Type B pancreatic cell (in vitro differentiated cells): Measurements from ENCODE around the gene FAM161B. TPM values are rescaled to one million over a fixed set of nuclear protein-coding genes. Genes with fewer than 3 reads are reported as not detected.
"Not testable (repeated sequence)": the region's sequence is repeated elsewhere in the genome, so short reads cannot be mapped to it uniquely, and the experiment has no call there.

Source experiments
- DNase-seq: peaks from one replicate; pipeline ENCODE4 v3.0.0; 2021; ENCODE audit warnings: mixed read lengths; ENCODE audit not compliant: unreplicated experiment; ENCODE audit errors: extremely low spot score
- H3K27ac Mint-ChIP-seq: 2 replicates; pipeline ENCODE4 v1.8.0; 2021; ENCODE audit warnings: mild to moderate bottlenecking, mixed read lengths
- H3K27me3 Mint-ChIP-seq: 2 replicates; pipeline ENCODE4 v1.8.0; 2021; ENCODE audit warnings: mixed read lengths
- H3K36me3 Mint-ChIP-seq: 2 replicates; pipeline ENCODE4 v1.8.0; 2021; ENCODE audit warnings: mixed read lengths
- H3K4me1 Mint-ChIP-seq: one replicate; pipeline ENCODE4 v1.8.0; 2021; ENCODE audit warnings: mixed read lengths; ENCODE audit not compliant: unreplicated experiment
- H3K4me3 Mint-ChIP-seq: 2 replicates; pipeline ENCODE4 v1.8.0; 2021; ENCODE audit warnings: mild to moderate bottlenecking, mixed read lengths
- H3K9me3 Mint-ChIP-seq: 2 replicates; pipeline ENCODE4 v1.8.0; 2021; ENCODE audit warnings: mixed read lengths
- total RNA-seq: library from RNA; stranded (reverse); gene quantifications from 2 replicates; pipeline ENCODE4 v1.2.1, GENCODE V29; 2021; ENCODE audit warnings: low replicate concordance
- TF ChIP-seq, protein P1 (sequence below): fragments of 200-600 bp; sonication (generic); conservative IDR thresholded peaks from 2 replicates; pipeline ENCODE4 v1.5.0; 2021; ENCODE audit warnings: antibody characterized with exemption, mild to moderate bottlenecking

The FAM161B gene
- total RNA-seq, 1 donor from 2014 or later, result 5.3 TPM

DNA sequence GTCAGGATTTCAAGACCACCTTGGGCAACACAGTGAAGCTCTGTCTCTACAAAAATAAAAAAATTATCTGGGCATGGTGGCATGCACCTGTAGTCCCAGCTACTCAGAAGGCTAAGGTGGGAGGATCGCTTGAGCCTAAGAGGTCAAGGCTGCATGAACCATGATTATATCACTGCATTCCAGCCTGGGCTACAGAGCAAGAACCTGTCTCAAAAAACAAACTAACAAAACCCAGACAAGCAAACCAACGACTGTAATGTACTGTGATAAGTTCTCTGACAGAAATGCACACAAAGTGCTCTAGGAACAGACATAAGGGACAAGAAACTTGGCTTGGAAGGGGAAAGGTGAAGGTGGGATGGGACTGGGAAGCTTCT is 46.8 kb upstream of the FAM161B start:
- H3K27me3 Mint-ChIP-seq, result no peaks in the 10 kb centered on the region
- no peak for DNase-seq
- peaks cover 6% of the 10 kb centered on the region for H3K36me3 Mint-ChIP-seq
- peaks cover 17% of the 10 kb centered on the region for H3K4me1 Mint-ChIP-seq
- TF ChIP-seq, protein P1, sequence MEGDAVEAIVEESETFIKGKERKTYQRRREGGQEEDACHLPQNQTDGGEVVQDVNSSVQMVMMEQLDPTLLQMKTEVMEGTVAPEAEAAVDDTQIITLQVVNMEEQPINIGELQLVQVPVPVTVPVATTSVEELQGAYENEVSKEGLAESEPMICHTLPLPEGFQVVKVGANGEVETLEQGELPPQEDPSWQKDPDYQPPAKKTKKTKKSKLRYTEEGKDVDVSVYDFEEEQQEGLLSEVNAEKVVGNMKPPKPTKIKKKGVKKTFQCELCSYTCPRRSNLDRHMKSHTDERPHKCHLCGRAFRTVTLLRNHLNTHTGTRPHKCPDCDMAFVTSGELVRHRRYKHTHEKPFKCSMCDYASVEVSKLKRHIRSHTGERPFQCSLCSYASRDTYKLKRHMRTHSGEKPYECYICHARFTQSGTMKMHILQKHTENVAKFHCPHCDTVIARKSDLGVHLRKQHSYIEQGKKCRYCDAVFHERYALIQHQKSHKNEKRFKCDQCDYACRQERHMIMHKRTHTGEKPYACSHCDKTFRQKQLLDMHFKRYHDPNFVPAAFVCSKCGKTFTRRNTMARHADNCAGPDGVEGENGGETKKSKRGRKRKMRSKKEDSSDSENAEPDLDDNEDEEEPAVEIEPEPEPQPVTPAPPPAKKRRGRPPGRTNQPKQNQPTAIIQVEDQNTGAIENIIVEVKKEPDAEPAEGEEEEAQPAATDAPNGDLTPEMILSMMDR, result no peak
- H3K4me3 Mint-ChIP-seq, result peak overlapping the region; percentile 22
- H3K9me3 Mint-ChIP-seq, result no peaks in the 10 kb centered on the region
- peak overlapping the region; percentile 87 for H3K27ac Mint-ChIP-seq

DNA sequence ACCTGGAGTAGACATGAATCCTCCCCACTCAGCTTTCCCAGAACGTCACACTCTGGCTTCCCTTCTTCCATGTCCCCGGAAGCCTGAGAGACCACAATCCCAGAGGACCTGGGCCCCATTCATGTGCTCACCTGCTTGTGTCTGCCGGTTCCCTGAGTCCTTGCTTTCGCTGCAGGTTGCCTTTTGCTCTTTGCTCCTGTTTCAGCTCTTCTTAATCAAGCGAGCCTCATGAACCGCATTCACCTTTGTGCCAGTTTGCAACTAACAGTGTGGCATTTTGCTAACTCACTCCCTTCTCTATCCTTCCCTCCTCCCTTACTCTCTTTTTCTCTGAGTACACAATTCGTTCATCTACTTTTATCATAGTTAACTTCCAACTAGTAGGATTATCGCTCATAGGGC is 46.1 kb upstream of the FAM161B start:
- no peaks in the 10 kb centered on the region for H3K27me3 Mint-ChIP-seq
- H3K4me1 Mint-ChIP-seq, result peaks cover 17% of the 10 kb centered on the region
- peaks cover 6% of the 10 kb centered on the region for H3K36me3 Mint-ChIP-seq
- H3K4me3 Mint-ChIP-seq, result peak overlapping the region; percentile 66
- TF ChIP-seq, protein P1, result no peak
- H3K27ac Mint-ChIP-seq, result peak overlapping the region; percentile 87
- no peaks in the 10 kb centered on the region for H3K9me3 Mint-ChIP-seq
- DNase-seq, result no peak

DNA sequence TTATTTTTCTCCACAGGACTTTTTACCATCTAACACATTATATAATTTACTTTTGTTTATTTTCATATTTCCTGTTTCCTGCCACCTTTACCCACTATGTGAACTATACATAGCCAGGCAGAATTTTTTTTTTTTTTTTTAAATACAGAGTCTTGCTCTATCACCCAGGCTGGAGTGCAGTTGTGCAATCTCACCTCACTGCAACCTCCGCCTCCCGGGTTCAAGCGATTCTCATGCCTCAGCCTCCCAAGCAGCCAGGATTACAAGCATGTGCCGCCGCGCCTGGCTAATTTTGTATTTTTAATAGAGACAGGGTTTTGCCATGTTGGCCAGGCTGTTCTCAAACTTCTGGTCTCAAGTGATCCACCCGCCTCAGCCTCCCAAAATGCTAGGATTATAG is 45.0 kb upstream of the FAM161B start:
- not testable (repeated sequence) for H3K9me3 Mint-ChIP-seq, H3K27ac Mint-ChIP-seq, H3K27me3 Mint-ChIP-seq, H3K4me3 Mint-ChIP-seq, DNase-seq, H3K36me3 Mint-ChIP-seq
- H3K4me1 Mint-ChIP-seq, result peaks cover 17% of the 10 kb centered on the region

DNA sequence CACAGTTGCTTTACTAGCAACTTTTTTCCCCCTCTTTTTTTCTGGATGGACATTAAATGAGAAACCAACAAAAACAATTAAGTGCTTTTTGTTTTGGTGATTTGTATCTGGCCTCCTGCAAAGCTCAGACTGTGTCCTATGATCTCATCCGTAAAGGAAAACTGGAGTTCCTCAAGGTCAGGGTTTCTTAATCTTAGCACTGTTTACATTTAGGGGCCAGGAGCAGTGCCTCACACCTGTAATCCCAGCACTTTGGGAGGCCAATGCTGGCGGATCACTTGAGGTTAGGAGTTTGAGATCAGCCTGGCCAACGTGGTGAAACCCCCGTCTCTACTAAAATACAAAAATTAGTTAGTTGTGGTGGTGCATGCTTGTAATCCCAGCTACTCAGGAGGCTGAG is 41.2 kb upstream of the FAM161B start:
- H3K36me3 Mint-ChIP-seq, result peaks cover 4% of the 10 kb centered on the region
- no peak for DNase-seq
- TF ChIP-seq, protein P1, result no peak
- H3K4me1 Mint-ChIP-seq, result peaks cover 4% of the 10 kb centered on the region
- no peak overlapping the region for H3K4me3 Mint-ChIP-seq
- H3K9me3 Mint-ChIP-seq, result no peaks in the 10 kb centered on the region
- H3K27me3 Mint-ChIP-seq, result no peaks in the 10 kb centered on the region
- no peak overlapping the region for H3K27ac Mint-ChIP-seq

DNA sequence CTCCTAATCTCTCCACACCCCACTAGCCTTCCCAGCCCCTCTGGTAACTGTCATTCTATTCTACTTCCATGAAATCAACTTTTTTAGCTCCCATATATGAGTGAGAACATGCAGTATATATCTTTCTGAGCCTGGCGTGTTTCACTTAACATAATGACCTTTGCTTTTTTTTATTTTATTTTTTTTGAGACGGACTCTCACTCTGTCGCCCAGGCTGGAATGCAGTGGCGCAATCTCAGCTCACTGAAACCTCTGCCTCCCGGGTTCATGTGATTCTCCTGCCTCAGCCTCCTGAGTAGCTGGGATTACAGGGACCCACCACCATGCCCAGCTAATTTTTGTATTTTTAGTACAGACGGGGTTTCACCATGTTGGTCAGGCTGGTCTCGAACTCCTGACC is 38.8 kb upstream of the FAM161B start:
- not testable (repeated sequence) for H3K27ac Mint-ChIP-seq, H3K27me3 Mint-ChIP-seq, H3K4me3 Mint-ChIP-seq, H3K4me1 Mint-ChIP-seq, H3K9me3 Mint-ChIP-seq, DNase-seq
- H3K36me3 Mint-ChIP-seq, result peaks cover 15% of the 10 kb centered on the region

DNA sequence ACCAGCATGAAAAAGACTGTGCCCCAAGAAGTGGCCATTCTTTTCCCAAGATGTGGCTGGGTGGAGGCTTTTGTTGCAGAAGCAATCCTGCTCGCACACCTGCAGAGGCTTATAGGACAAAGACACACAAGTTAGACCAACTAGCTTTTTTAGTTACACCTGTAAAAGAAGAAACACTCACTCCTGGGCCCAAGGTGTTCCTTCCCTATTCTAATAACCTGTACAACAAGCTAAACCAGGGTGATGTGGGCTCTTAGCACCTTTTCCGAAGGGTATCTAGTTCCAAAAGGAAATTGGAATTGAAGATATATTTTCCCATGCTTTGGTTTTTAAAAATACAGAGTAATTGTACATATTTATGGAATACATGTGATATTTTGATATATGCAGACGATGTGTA is 38.2 kb upstream of the FAM161B start:
- no peaks in the 10 kb centered on the region for H3K27me3 Mint-ChIP-seq
- no peaks in the 10 kb centered on the region for H3K4me1 Mint-ChIP-seq
- DNase-seq, result no peak
- TF ChIP-seq, protein P1, result no peak
- no peaks in the 10 kb centered on the region for H3K9me3 Mint-ChIP-seq
- H3K4me3 Mint-ChIP-seq, result no peak overlapping the region
- peaks cover 15% of the 10 kb centered on the region for H3K36me3 Mint-ChIP-seq
- no peak overlapping the region for H3K27ac Mint-ChIP-seq

DNA sequence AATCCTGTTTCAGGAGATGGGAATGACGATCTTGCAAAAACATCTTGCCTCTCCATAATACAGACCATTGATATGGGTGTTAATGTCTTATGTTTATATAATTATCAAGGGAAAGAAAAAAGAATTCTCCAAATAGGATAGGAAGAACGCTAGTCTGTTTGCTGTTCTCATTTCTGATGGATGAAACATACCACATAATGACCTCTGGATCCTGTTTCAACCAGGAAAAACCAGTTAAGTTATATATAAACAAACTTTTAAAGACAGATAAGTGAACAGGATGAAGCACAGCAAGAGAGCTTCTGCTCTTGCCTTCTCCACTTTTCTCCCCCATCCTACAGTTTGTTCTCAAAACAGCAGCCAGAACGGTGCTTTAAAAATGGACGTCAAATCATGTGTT is 28.0 kb upstream of the FAM161B start:
- H3K36me3 Mint-ChIP-seq, result peaks cover 5% of the 10 kb centered on the region
- no peaks in the 10 kb centered on the region for H3K27me3 Mint-ChIP-seq
- no peaks in the 10 kb centered on the region for H3K9me3 Mint-ChIP-seq
- DNase-seq, result no peak
- H3K4me1 Mint-ChIP-seq, result peaks cover 6% of the 10 kb centered on the region
- TF ChIP-seq, protein P1, result no peak
- no peak overlapping the region for H3K27ac Mint-ChIP-seq
- H3K4me3 Mint-ChIP-seq, result no peak overlapping the region
